ENCODE results near the gene KCNE2.
"Not testable (repeated sequence)": the region's sequence is repeated elsewhere in the genome, so short reads cannot be mapped to it uniquely, and the experiment has no call there.

KCNE2 gene

GRCh38 chr21:34354836-34355235 is 9.0 kb upstream of the KCNE2 start:
- DNase-seq = no peak

- no peak for DNase-seq
Observed at GRCh38 chr21:34355570-34355969, 8.2 kb upstream of the KCNE2 start.

GRCh38 chr21:34357889-34358288 is 5.9 kb upstream of the KCNE2 start:
- no peak for DNase-seq

GRCh38 chr21:34358866-34359265 is 4.9 kb upstream of the KCNE2 start:
- DNase-seq = no peak

- DNase-seq = no peak
Observed at GRCh38 chr21:34360488-34361241, 3.1 kb upstream of the KCNE2 start.

- no peak for DNase-seq
Observed at GRCh38 chr21:34362136-34362444, 1.7 kb upstream of the KCNE2 start.

GRCh38 chr21:34362670-34363069 is 1.1 kb upstream of the KCNE2 start:
- no peak for DNase-seq

- no peak for DNase-seq
Observed at GRCh38 chr21:34364921-34365320, 1.1 kb downstream of the KCNE2 start.

- DNase-seq = no peak
Observed at GRCh38 chr21:34365809-34366208, 2.0 kb downstream of the KCNE2 start.

GRCh38 chr21:34367320-34367935 is 3.6 kb downstream of the KCNE2 start:
- DNase-seq = peak; percentile 12

- DNase-seq = no peak
Observed at GRCh38 chr21:34369741-34370140, 5.9 kb downstream of the KCNE2 start.

GRCh38 chr21:34372321-34372720 is 8.5 kb downstream of the KCNE2 start:
- DNase-seq = no peak

GRCh38 chr21:34374462-34374861 is 10.7 kb downstream of the KCNE2 start:
- not testable (repeated sequence) for DNase-seq

- not testable (repeated sequence) for DNase-seq
Observed at GRCh38 chr21:34374940-34375618, 11.3 kb downstream of the KCNE2 start, which contains the start of gene SMIM11. Gene SMIM11, plus strand, starts transcription at chr21:34375507. Its CDS starts 3,998 bp downstream, at chr21:34379505.

GRCh38 chr21:34375619-34375972 is 11.8 kb downstream of the KCNE2 start:
- not testable (repeated sequence) for DNase-seq

- not testable (repeated sequence) for DNase-seq
Observed at GRCh38 chr21:34383138-34383537, 19.3 kb downstream of the KCNE2 start.

- not testable (repeated sequence) for DNase-seq
Observed at GRCh38 chr21:34383724-34384415, 20.1 kb downstream of the KCNE2 start.

- not testable (repeated sequence) for DNase-seq
Observed at GRCh38 chr21:34400522-34400921, 36.7 kb downstream of the KCNE2 start.

GRCh38 chr21:34404742-34405141 is 40.9 kb downstream of the KCNE2 start:
- DNase-seq = not testable (repeated sequence)

- DNase-seq = not testable (repeated sequence)
Observed at GRCh38 chr21:34405686-34406085, 41.9 kb downstream of the KCNE2 start.

- DNase-seq = not testable (repeated sequence)
Observed at GRCh38 chr21:34406102-34406501, 42.3 kb downstream of the KCNE2 start.

- not testable (repeated sequence) for DNase-seq
Observed at GRCh38 chr21:34406676-34407075, 42.9 kb downstream of the KCNE2 start.

GRCh38 chr21:34407294-34407693 is 43.5 kb downstream of the KCNE2 start:
- DNase-seq = not testable (repeated sequence)
